Activated CD4-positive, CD25-positive, alpha-beta regulatory T cell treated with anti-CD3 and anti-CD28 coated beads, Interleukin-2, amount 50 U/mL, for 16 hours (primary cell): ENCODE results near the gene WDFY2.
"Not testable (repeated sequence)": the region's sequence is repeated elsewhere in the genome, so short reads cannot be mapped to it uniquely, and the experiment has no call there.

Source experiments
- DNase-seq: peaks from one replicate; pipeline ENCODE4 v3.0.0-alpha.2; 2020; ENCODE audit warnings: low read depth, low spot score

WDFY2 gene

DNA sequence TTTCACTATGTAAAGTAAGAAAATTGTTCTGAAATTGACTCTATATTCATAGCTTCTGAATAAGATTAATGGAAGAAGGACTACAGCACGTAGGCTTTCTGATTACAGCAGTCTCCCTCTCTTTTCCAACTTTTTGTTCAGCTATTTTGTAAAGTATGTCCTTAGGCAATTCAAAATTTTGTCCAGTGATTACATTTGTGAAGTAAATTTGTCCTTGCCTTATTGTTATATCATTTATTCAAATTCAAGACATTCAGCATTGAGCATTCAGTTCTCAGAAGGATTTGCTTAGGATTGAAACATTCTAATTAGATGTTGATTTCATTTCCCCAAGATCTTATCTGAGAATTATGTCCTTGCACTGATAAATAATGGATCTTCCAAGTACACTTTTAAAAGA lies 76.6 kb downstream of the WDFY2 start:
- DNase-seq, result no peak

DNA sequence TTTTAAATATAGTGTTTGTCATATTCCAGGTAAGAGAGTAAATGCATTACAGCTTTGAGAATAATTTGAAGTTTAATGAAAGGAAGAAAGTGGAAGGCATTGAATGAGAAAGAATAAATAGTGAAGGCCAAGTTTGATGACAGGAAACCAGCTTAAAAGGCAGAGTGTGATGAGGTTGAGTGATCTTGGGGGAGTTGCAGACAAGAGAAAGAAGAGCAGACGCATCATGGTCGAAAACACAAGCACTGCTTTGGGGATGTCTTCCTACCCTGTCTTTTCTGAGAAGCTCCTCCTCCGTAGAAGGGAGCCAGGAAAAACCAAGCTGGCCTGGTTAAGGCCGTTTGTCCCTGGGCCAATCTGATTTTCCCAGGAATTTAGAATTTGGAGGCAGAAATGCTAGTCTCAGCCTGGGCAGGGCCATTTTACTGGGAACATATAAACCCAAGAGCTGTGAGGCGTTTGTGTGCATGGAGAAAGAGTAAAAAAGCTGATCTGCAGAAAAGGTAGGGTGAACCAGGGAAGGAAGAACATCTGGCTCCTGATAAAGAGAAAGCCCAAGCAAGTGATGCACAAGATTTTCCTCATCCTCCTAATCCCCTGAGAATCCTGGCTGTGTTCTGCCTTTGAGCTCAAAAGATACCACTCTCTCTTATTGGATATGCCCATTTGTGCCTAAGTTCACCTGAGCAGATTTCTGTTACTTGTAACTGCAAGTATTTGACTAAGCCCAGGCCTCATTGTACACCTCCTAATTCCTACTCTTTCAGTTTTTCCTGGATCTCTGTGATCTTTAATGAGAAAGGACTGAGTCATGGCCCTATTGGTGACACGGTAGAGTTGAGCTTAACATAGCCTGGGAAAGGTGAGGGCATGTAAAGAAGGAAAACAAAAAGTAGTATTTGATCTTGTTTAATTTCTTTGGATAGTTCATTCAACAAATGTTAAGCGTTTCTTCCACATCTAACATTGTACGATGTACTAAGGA lies 80.0 kb downstream of the WDFY2 start:
- DNase-seq, result no peak

DNA sequence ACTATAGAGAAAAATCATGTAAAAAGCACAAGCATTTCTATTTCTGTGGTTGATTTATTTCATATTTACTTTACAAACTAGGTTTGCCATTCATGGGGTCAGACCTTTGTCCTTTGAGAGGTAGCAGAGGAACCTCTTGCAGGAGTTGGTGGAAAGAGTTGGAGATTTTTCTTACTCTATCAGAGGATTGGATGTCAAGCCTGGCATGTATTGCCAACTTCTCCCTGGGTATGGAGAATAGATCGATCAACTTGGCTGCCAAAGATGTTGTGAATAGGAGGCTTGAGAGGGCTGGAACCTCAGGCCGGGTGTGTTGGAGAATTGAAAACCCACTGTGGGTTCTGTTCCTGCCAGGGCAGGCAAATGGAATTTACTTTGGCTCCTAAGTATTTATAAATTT lies 81.2 kb downstream of the WDFY2 start:
- no peak for DNase-seq

DNA sequence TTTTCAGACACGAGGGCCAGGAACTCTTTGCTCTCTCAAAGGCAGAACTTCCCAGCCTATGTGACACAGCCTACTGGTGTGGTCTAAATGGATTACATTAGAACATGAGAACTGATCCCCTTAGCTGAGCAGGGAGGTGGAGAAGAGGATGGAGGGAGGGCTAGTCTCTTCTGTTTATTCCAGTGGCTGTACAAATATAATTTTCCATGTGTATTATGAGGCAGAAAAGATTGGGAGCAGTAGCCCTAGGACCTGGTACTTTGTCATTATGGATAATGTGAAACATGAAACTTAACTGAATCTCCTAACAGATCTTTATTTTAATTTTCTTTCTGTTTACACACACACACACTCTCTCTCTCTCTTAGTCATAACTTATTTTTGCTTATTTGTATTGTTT lies 82.1 kb downstream of the WDFY2 start:
- DNase-seq, result no peak

DNA sequence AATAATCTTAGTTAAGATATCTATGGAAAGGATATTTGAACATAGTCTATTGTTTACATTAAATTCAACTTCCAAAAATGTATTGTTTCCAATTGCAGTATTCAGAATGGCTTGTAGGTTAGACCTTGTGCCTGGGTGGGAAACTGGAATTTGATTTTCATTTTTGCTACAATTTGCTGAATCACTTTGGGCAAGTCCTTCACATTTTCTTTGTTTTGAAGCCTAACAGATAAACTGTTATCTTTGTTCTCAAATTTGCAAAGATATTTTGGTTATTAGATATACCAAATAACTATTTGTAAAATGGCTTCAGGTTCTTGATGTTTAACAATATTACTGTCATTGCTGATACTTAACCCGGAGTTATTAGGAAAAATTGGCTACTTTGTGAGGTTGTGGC lies 82.6 kb downstream of the WDFY2 start:
- DNase-seq, result no peak

DNA sequence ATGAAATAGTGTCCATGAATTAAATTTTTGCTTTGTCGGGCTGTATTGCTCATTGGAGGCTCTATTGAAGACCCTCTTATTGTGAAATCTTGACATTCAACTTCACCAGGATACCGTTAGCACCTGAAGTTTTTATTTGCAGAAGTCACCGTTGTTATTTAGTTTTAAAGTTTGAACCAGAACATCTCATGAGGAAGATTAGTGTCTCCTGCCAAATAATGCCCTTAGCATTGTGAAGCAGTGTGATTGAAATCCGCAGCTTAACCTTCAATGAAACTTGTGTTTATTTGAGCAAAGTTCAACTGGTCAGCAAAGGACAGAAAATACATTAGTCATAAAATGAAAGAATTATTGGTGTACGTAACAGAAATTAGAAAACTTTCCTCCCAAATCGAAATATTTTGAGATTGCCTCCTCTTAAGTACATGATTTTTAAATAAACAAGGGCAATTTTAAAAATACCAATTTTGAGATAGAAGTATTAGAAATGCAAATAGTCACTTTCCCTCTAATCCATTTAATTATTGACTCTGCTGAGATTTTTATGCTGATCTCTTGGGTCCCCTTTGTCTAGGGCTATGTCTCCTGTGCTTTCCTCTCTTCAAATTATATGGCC lies 84.4 kb downstream of the WDFY2 start:
- no peak for DNase-seq

DNA sequence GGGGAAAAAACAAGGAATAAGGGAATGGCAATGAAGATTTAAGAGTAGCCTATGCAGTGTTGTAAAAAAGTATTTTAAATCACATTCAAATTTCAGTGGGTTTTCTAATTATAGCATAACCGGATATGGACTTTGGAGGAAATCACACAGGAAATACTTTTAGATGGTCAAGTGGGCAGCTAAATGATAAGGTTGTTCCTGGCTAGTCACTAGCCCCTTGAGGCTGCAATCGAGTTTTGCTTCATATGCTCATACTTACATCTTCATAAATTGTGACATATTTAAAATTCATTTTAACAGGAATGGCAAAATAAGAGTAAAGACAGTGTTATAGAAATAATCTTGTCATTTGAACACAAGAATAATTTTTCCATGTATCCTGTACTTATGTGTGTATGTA lies 88.9 kb downstream of the WDFY2 start:
- no peak for DNase-seq

DNA sequence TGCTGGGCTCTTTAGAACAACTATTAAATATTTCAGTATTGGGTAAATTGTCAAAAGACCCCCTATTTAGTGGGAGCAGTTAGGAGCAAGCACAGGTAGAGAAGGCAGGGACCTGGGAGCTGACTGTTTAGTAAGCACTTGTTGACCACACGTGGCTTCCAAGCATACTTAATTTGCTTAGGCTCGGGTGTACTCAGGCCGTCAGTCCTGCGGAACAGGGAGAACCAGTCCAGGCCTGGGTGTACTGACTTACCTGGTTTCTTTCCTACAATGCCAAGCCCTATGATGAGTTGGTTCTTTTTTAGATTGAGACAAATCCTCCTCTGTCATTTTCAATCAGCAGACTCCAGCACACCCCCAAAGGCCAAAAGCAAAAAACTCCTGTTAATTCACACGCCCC lies 90.0 kb downstream of the WDFY2 start:
- DNase-seq, result no peak

DNA sequence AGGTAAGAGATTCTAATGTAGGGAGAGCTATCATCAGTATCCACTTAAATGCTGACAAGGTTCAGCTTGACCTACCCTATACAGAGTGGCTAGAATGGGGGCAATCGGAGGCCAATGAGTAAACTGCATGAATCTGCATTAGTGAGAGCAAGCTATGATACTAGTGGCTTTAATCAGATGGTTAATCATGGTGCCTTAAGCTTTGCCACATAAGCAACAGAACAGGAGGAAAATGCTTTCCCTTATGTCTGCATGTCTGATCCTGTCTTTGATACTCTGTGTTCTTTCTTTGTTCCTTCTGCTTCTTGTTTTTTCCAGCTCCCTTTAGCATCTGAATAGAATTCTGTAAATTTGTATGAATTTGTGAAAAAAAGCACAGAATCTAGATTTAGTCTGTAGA lies 91.1 kb downstream of the WDFY2 start:
- DNase-seq, result no peak

DNA sequence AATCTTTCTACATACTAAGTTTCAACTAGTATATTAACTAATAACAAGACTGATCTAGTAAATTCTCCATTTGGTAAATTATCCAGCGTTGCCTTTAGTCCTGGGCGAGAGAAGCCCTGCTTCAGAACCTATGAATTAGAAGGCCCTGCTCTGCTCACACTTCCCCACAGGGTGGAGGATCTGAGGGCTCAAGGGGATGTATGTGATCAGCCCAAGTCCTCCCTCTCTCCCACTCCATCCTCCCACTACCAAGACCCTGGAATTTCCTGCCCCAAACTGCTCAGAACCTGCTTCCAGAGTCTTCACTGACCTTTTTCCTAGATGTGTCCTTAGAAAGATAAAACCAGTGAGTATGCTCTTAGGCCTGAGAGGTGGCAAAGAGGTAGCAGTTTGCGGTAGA lies 91.6 kb downstream of the WDFY2 start:
- DNase-seq, result no peak

DNA sequence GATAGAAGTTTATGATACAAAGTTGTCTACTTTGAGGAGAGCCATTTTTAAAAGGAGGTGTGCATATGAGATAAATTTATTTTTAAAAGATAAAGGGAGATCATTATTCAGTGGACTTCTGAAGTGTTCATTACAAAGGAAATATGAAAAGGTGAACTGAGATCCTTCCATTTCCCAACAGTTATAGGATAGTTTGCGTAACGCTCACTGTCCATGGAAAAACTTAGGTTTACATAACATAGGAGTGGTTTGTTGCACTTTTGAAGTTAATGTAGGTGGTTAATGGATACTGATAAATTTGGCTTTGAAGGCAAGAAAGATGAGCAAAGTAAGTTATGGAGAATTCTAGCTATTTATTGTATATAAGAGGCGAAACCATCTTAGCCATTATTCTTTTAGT lies 92.5 kb downstream of the WDFY2 start:
- DNase-seq, result no peak

DNA sequence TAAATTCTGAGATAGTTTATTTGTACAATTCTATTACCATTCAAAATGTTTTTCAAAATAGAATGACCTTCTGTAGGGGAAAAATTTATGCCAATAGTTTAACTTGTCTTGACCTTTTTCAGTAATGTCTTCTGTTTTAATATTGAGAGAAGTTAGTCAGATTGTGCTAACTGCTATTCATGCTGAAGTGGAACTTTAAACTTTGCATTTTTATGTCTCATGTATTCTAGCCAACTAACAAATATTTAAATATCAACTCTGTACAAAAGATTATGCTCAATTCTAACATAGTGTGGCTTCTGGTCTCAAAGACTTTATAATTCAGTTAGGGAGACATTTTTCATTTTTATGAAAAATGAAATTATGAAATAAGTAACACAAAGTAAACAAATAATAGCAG lies 94.2 kb downstream of the WDFY2 start:
- DNase-seq, result no peak

DNA sequence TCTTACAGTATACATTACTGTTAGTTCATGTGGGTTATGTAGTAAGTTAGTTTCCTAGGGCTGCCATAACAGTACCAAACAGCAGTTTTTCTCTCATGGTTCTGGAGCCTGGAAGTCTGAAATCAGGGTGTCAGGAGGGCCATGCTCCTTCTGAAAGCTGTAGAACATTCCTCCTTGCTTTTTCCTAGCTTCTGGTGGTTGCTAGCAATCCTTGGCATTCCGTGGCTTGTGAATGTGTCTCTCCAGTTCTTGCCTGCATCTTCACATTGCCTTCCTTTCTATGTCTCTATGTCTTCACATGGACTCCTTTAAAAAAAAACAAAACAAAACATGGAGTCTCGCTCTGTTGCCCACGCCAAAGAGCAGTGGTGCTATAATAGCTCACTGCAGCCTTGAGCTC lies 95.4 kb downstream of the WDFY2 start:
- DNase-seq, result no peak

DNA sequence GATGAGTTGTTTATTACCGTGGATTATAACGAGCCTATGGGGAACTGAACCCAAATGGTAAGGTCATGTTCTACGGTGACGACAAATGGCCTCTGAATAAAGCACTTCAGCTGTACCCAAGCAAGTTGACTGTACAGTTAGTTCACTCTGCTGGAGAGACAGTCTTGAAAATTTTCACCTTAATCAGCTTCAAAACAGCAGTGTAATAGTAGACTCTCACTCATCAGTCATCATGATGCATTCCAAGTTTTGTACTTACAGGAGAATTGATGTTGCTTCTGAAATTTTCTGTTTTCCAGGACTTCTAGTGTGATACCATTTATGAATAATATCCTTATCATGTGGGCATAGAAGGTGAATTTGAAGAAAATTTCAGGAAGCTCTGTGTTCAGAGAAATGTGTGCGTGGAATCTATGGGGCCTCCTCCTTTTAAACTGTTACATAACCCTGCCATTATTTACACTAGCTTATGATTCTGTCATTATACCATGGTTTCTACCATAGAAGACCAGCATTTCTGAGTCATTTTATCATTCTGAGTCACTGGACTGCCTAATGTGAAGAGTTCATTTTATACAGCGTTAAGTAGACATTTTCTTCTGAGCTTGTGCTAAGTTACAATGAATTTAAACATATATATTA lies 96.9 kb downstream of the WDFY2 start:
- DNase-seq, result no peak

DNA sequence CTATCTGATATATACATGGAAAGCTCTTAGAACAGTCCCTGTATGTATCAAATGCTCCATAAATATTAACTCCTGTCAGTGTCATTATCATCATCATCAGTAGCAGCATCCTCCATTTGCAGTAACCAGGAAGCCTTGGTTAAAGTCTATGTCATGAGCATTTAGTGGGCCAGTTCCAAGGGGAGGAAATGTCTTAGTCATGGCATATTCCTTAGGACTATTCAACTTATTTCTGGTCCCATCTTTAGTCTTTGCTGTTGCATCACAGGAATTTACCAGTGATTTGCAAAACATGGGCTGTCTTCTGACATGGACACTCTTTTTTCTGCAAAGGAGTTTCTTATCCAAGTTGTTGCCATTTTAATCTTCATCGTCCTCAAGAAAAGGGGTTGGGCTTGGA lies 98.4 kb downstream of the WDFY2 start:
- DNase-seq, result no peak

DNA sequence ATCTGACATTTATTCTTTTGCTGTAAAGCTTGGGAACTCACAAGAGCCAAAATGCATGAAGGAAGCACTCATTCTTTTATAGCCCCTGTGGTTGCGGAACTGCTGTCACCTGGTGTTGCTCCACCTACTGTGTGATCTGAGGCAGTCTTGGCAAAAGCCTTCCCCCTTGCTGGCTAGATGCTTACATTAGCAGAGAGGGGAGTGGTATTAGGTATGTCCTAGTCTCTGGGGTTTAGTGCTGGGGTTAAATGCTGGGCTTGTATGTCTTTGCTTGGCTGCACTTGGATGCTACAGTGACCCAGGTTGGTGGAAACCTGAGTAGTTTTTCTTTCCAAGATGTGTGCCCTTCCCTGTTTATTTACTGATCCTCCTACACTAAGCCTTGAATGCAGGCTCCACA lies 99.3 kb downstream of the WDFY2 start:
- DNase-seq, result no peak

DNA sequence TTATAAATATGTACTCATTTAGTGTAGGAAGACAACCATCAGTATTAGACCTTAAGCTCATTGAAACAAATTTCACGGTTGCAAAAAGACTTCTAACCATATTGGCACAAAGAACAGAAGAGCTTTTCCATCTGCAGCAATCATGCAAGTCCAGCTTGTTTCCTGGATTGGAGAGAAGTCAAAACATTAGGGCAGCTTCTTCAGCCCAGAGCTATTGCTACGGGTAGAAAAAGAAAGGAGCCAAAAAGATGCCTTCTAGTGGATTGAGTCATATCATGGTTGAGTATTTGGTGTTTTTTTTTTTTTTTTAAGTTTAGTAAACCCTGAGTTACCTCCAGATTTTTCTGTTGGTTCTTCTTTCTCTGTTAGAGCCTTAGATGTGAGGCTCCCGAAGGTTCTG lies 99.8 kb downstream of the WDFY2 start:
- no peak for DNase-seq

DNA sequence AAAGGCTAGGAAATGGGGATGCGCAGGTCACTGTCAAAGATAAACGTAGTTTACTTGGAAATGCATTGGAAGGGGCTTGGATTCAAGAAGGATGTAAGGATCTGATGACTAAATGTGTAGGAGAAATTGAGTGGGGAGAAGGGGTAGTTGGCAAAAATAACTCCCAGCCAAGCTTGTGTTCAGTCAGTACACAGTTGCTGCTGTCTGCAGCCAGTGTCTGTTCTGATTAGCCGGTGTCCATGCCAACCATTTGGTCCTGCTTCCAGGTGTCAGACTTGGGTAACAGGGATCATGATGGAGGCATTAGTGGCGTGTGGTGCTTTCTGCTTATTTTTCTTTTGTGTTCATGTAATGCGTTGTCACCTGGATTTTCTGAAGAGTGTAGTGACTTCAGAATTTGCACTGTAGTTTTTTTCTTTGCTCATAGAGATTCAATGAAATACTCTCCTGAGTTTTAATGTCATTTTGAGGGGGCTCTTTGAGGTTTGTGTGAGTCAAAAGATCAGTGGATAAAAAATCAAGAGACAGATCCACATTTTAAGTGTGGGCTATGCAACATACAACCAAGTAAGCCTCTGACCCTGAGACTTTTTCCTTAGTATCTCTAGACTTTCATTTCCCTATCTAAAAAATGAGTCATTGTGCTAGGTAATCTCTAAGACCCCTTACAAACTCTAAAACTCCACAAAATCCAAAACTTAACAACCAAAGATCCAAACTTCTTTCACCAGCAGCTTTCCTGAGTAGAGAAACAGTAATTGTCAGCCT lies 103.9 kb downstream of the WDFY2 start:
- DNase-seq, result no peak

DNA sequence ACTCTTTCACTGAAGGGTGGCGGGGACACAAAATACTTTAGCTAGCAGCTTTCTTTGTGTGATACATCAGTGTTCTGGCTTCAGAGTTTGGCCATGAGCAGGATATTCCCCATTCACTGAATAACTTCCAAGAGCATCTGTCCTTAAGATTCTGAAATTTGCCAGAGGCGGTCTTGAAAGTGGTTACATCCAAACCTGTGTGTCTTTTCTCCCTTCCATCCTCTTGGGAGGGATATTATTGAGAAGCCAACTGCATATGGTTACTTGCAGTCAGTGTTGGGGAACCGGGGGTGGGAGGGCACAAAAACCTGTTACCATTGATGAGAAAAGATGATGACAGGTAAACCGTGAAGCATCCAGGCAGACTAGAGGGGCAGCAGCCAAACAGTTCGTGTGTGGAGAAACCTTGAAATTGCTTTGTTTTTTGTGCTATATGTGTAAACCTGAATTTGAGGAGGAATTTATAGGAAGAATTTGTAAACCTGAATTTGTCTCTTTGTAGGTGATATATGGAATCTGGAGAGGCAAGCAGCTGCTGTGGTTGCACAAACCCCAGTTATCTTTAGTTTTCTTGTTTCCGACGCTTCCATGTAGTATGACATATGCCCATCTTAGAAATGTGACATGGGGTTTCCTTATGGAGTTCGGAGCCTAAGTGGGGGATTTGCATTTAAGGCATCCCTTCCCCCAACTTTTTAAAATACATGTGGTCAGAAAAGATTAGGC lies 104.8 kb downstream of the WDFY2 start:
- DNase-seq, result no peak

DNA sequence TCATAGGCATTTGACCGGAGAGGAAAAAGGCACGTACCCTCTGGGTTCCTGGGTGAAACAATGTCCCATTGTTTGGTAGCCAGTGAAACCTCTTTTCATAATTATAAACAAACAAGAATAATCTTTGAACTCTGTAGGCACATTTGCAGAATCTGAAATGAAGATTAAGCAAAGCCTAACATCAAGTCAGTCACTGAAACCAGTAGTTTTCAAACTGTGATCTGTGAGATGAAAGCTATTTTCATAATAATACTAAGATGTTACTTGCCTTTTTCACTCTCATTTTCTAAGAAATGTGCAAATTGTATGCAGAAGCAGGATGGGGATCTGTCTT lies 105.4 kb downstream of the WDFY2 start:
- DNase-seq, result no peak

DNA sequence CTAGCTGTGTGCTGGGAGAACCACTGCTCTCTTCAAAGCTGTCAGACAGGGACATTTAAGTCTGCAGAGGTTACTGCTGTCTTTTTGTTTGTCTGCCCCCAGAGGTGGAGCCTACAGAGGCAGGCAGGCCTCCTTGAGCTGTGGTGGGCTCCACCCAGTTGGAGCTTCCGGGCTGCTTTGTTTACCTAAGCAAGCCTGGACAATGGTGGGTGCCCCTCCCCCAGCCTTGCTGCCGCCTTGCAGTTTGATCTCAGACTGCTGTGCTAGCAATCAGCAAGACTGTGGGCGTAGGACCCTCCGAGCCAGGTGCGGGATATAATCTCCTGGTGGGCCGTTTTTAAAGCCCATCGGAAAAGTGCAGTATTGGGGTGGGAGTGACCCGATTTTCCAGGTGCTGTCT lies 111.4 kb downstream of the WDFY2 start:
- DNase-seq, result not testable (repeated sequence)
